HG02970 (cell line): Measurements from ENCODE around the gene GRAP2.

Experiments used
- ATAC-seq: cut with Tn5 transposase; IDR thresholded peaks from one replicate; pipeline ENCODE4 v1.9.1; 2021; ENCODE audit warnings: mild to moderate bottlenecking, moderate library complexity, moderate number of reproducible peaks; ENCODE audit not compliant: unreplicated experiment, low FRiP score

Gene GRAP2

GRCh38 chr22:39960791-39961746 lies 60.2 kb downstream of the GRAP2 start:
- peak; percentile 59 for ATAC-seq

- no peak for ATAC-seq
These were observed 61.2 kb downstream of the GRAP2 start for GRCh38 chr22:39962071-39962470.

- ATAC-seq: no peak
These were observed 64.9 kb downstream of the GRAP2 start for GRCh38 chr22:39965748-39966147.

GRCh38 chr22:39966470-39966869 lies 65.6 kb downstream of the GRAP2 start:
- ATAC-seq: no peak

GRCh38 chr22:39967103-39967829 lies 66.4 kb downstream of the GRAP2 start:
- no peak for ATAC-seq

GRCh38 chr22:39967996-39968972 lies 67.4 kb downstream of the GRAP2 start:
- no peak for ATAC-seq

- no peak for ATAC-seq
These were observed 69.9 kb downstream of the GRAP2 start for GRCh38 chr22:39970742-39971141.

GRCh38 chr22:39972641-39973040 lies 71.8 kb downstream of the GRAP2 start:
- no peak for ATAC-seq

- ATAC-seq: no peak
These were observed 72.8 kb downstream of the GRAP2 start for GRCh38 chr22:39973656-39974055.

GRCh38 chr22:39974065-39974464 lies 73.2 kb downstream of the GRAP2 start:
- no peak for ATAC-seq

GRCh38 chr22:39979048-39979447 lies 78.2 kb downstream of the GRAP2 start:
- no peak for ATAC-seq

GRCh38 chr22:39979458-39979857 lies 78.6 kb downstream of the GRAP2 start:
- no peak for ATAC-seq

- ATAC-seq: no peak
These were observed 79.7 kb downstream of the GRAP2 start for GRCh38 chr22:39980596-39980995.

GRCh38 chr22:39983346-39983745 lies 82.5 kb downstream of the GRAP2 start:
- no peak for ATAC-seq

- ATAC-seq: no peak
These were observed 83.1 kb downstream of the GRAP2 start for GRCh38 chr22:39984006-39984405.

- no peak for ATAC-seq
These were observed 83.9 kb downstream of the GRAP2 start for GRCh38 chr22:39984746-39985145.

- ATAC-seq: no peak
These were observed 84.6 kb downstream of the GRAP2 start for GRCh38 chr22:39985383-39986035.

GRCh38 chr22:39988386-39989114 lies 87.7 kb downstream of the GRAP2 start:
- no peak for ATAC-seq

- ATAC-seq: no peak
These were observed 88.7 kb downstream of the GRAP2 start for GRCh38 chr22:39989633-39990032.
